ENCODE measurements around the gene GGA1. TPM values are rescaled to one million over a fixed set of nuclear protein-coding genes. Genes with fewer than 3 reads are reported as not detected.
"Not testable (repeated sequence)": the region's sequence is repeated elsewhere in the genome, so short reads cannot be mapped to it uniquely, and the experiment has no call there.

Gene GGA1
- total RNA-seq, 1 donor from 2014 or later = 64.4 TPM

- Histone ChIP-seq H3K36me3 (no peaks in the 10 kb centered on the region), H3K27me3 (no peaks in the 10 kb centered on the region), H3K4me1 (peaks cover 15% of the 10 kb centered on the region), H3K4me3 (no peak overlapping the region), H3K9me3 (no peaks in the 10 kb centered on the region), H3K27ac (no peak overlapping the region)
- TF ChIP-seq, protein P1, sequence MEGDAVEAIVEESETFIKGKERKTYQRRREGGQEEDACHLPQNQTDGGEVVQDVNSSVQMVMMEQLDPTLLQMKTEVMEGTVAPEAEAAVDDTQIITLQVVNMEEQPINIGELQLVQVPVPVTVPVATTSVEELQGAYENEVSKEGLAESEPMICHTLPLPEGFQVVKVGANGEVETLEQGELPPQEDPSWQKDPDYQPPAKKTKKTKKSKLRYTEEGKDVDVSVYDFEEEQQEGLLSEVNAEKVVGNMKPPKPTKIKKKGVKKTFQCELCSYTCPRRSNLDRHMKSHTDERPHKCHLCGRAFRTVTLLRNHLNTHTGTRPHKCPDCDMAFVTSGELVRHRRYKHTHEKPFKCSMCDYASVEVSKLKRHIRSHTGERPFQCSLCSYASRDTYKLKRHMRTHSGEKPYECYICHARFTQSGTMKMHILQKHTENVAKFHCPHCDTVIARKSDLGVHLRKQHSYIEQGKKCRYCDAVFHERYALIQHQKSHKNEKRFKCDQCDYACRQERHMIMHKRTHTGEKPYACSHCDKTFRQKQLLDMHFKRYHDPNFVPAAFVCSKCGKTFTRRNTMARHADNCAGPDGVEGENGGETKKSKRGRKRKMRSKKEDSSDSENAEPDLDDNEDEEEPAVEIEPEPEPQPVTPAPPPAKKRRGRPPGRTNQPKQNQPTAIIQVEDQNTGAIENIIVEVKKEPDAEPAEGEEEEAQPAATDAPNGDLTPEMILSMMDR (IDR thresholded peaks at IDR 0.05) = no peak
- ATAC-seq (no peak), DNase-seq (no peak)
- intact Hi-C loops (cut with DNase I) = no loop called here
These were observed 30.6 kb upstream of the GGA1 start for GRCh38 chr22:37578002-37578401.

- Histone ChIP-seq H3K4me1 (peaks cover 15% of the 10 kb centered on the region), H3K4me3 (no peak overlapping the region), H3K27me3 (no peaks in the 10 kb centered on the region), H3K36me3 (no peaks in the 10 kb centered on the region), H3K9me3 (no peaks in the 10 kb centered on the region), H3K27ac (no peak overlapping the region)
- DNase-seq (no peak), ATAC-seq (peak; percentile 72)
- TF ChIP-seq, protein P1 (IDR thresholded peaks at IDR 0.05) = no peak
- intact Hi-C loops (cut with DNase I) = no loop called here
These were observed 27.1 kb upstream of the GGA1 start for GRCh38 chr22:37581504-37581903.

DNA sequence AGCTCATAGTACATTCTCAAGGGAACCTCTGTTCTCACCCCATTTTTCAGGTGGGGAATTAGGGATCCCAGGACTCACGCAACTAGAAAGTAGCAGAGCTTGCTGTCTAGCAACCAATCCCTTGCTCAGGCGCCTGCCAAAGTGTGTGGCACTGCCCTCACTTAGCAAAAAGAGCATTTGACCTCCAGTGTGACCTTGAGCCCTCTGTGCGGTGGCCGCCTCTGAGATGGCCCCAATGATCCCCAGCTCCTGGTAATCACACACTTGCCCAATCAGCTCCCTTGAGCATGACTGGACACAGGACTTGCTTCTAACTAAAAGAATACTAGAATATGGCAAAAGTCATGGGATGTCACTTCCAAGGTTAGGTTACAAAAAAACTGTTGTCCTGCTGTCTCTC is 26.1 kb upstream of the GGA1 start:
- no peaks in the 10 kb centered on the region for H3K27me3 ChIP-seq
- H3K27ac ChIP-seq = no peak overlapping the region
- TF ChIP-seq, protein P1 (IDR thresholded peaks at IDR 0.05) = no peak
- H3K9me3 ChIP-seq = no peaks in the 10 kb centered on the region
- intact Hi-C loops (cut with DNase I) = no loop called here
- ATAC-seq (no peak), DNase-seq (no peak)
- peaks cover 15% of the 10 kb centered on the region for H3K4me1 ChIP-seq
- no peak overlapping the region for H3K4me3 ChIP-seq
- H3K36me3 ChIP-seq = no peaks in the 10 kb centered on the region

GRCh38 chr22:37588546-37589215 is 20.0 kb upstream of the GGA1 start:
- intact Hi-C loops (cut with DNase I) = no loop called here
- Histone ChIP-seq H3K4me1 (peaks cover 9% of the 10 kb centered on the region), H3K27me3 (no peaks in the 10 kb centered on the region), H3K4me3 (no peak overlapping the region), H3K27ac (no peak overlapping the region), H3K36me3 (no peaks in the 10 kb centered on the region), H3K9me3 (no peaks in the 10 kb centered on the region)
- ATAC-seq (no peak), DNase-seq (no peak)
- TF ChIP-seq, protein P1 (IDR thresholded peaks at IDR 0.05) = no peak

- no peak overlapping the region for H3K27ac ChIP-seq
- peaks cover 9% of the 10 kb centered on the region for H3K4me1 ChIP-seq
- intact Hi-C loops (cut with DNase I) = no loop called here
- H3K4me3 ChIP-seq = no peak overlapping the region
- DNase-seq = no peak
- ATAC-seq = no peak
- H3K36me3 ChIP-seq = no peaks in the 10 kb centered on the region
- H3K27me3 ChIP-seq = no peaks in the 10 kb centered on the region
- TF ChIP-seq, protein P1 (IDR thresholded peaks at IDR 0.05) = no peak
- H3K9me3 ChIP-seq = no peaks in the 10 kb centered on the region
These were observed 19.0 kb upstream of the GGA1 start for GRCh38 chr22:37589636-37590035.

- H3K27me3 ChIP-seq; intact Hi-C loops (cut with DNase I); ATAC-seq; H3K4me1 ChIP-seq; H3K4me3 ChIP-seq; DNase-seq; H3K9me3 ChIP-seq; H3K36me3 ChIP-seq; H3K27ac ChIP-seq: not testable (repeated sequence)
These were observed 17.6 kb upstream of the GGA1 start for GRCh38 chr22:37591081-37591480.

Measured in upper lobe of right lung (tissue), 1 donor.